ENCODE data around the gene TGFBI. TPM values are rescaled to one million over a fixed set of nuclear protein-coding genes. Genes with fewer than 3 reads are reported as not detected.
A peak's percentile ranks its signal among the peaks of the same experiment; 100 is the strongest.

TGFBI gene
- total and polyA plus RNA-seq, 2 donors from 2014 or later, result 36.4 to 78.5 TPM

- FAIRE-seq, result no peak
- no peak overlapping the region for H3K27ac ChIP-seq (ENCODE audit: low read depth in 2 of 2, low read length in 2 of 2)
- H3K4me1 ChIP-seq (ENCODE audit: control insufficient read depth in 2 of 3, insufficient read depth in 2 of 3, low read depth in 1 of 3, low read length in 3 of 3), result peaks cover 0 to 2% (median 0%) of the 10 kb centered on the region in 3 donors
These were observed 36.8 kb downstream of the TGFBI start for GRCh38 chr5:136065588-136065987.

GRCh38 chr5:136066661-136067271, 38.0 kb downstream of the TGFBI start:
- H3K27ac ChIP-seq (ENCODE audit: low read depth in 2 of 2, low read length in 2 of 2), result no peak overlapping the region
- H3K4me1 ChIP-seq (ENCODE audit: control insufficient read depth in 2 of 3, insufficient read depth in 2 of 3, low read depth in 1 of 3, low read length in 3 of 3), result peaks cover 0 to 2% (median 0%) of the 10 kb centered on the region in 3 donors
- no peaks in the 10 kb centered on the region for H3K9me3 ChIP-seq (ENCODE audit: control insufficient read depth in 2 of 3, insufficient read depth in 1 of 3, low read length in 3 of 3)
- no peak overlapping the region for H3K9ac ChIP-seq (ENCODE audit: low read length in 3 of 3)
- H3K36me3 ChIP-seq (ENCODE audit: control insufficient read depth in 2 of 3, insufficient read depth in 3 of 3, low read length in 3 of 3), result no peaks in the 10 kb centered on the region
- TF ChIP-seq CTCF (IDR thresholded peaks at IDR 0.05; ENCODE audit: borderline replicate concordance, extremely low read depth, insufficient read depth), result no peak
- intact Hi-C loops (cut with DNase I), result loop anchor here (10.0 kb wide), 1 partner anchor 112 kb away; the partner anchor contains the start of gene LECT2
- H3K27me3 ChIP-seq (ENCODE audit: control insufficient read depth, insufficient read depth, low read length), result no peaks in the 10 kb centered on the region
- peak in 2 of 5 donors; percentile 26 to 32 for DNase-seq
- no peak for FAIRE-seq
- no peak overlapping the region for H3K4me3 ChIP-seq (ENCODE audit: low read length in 3 of 3)

More at GRCh38 chr5:136065588-136065987, 36.8 kb downstream of the TGFBI start:
- DNase-seq, result peak in 1 of 5 donors; percentile 7
- H3K9me3 ChIP-seq (ENCODE audit: control insufficient read depth in 2 of 3, insufficient read depth in 1 of 3, low read length in 3 of 3), result no peaks in the 10 kb centered on the region
- intact Hi-C loops (cut with DNase I), result loop anchor here (10.0 kb wide), 1 partner anchor 111 kb away; the partner anchor contains the start of gene LECT2
- H3K36me3 ChIP-seq (ENCODE audit: control insufficient read depth in 2 of 3, insufficient read depth in 3 of 3, low read length in 3 of 3), result no peaks in the 10 kb centered on the region
- H3K9ac ChIP-seq (ENCODE audit: low read length in 3 of 3), result no peak overlapping the region
- H3K27me3 ChIP-seq (ENCODE audit: control insufficient read depth, insufficient read depth, low read length), result no peaks in the 10 kb centered on the region
- no peak overlapping the region for H3K4me3 ChIP-seq (ENCODE audit: low read length in 3 of 3)
- TF ChIP-seq CTCF (IDR thresholded peaks at IDR 0.05; ENCODE audit: borderline replicate concordance, extremely low read depth, insufficient read depth), result no peak

- peaks cover 0 to 2% (median 0%) of the 10 kb centered on the region in 3 donors for H3K4me1 ChIP-seq (ENCODE audit: control insufficient read depth in 2 of 3, insufficient read depth in 2 of 3, low read depth in 1 of 3, low read length in 3 of 3)
- intact Hi-C loops (cut with DNase I), result loop anchor here (10.0 kb wide), 1 partner anchor 113 kb away; the partner anchor contains the start of gene LECT2
- H3K27ac ChIP-seq (ENCODE audit: low read depth in 2 of 2, low read length in 2 of 2), result no peak overlapping the region
- FAIRE-seq (no peak), DNase-seq (no peak)
- no peaks in the 10 kb centered on the region for H3K27me3 ChIP-seq (ENCODE audit: control insufficient read depth, insufficient read depth, low read length)
- no peak overlapping the region for H3K9ac ChIP-seq (ENCODE audit: low read length in 3 of 3)
- no peaks in the 10 kb centered on the region for H3K36me3 ChIP-seq (ENCODE audit: control insufficient read depth in 2 of 3, insufficient read depth in 3 of 3, low read length in 3 of 3)
- H3K9me3 ChIP-seq (ENCODE audit: control insufficient read depth in 2 of 3, insufficient read depth in 1 of 3, low read length in 3 of 3), result no peaks in the 10 kb centered on the region
- H3K4me3 ChIP-seq (ENCODE audit: low read length in 3 of 3), result no peak overlapping the region
- TF ChIP-seq CTCF (IDR thresholded peaks at IDR 0.05; ENCODE audit: borderline replicate concordance, extremely low read depth, insufficient read depth), result no peak
These were observed 38.6 kb downstream of the TGFBI start for GRCh38 chr5:136067422-136067821.
